ENCODE data around the gene CLDN9.
"Not testable (repeated sequence)": the region's sequence is repeated elsewhere in the genome, so short reads cannot be mapped to it uniquely, and the experiment has no call there.

The CLDN9 gene

GRCh38 chr16:3054965-3055733 is 42.4 kb downstream of the CLDN9 start:
- DNase-seq (ENCODE audit: extremely low read depth, low read depth): no peak
- TF ChIP-seq, protein P1, sequence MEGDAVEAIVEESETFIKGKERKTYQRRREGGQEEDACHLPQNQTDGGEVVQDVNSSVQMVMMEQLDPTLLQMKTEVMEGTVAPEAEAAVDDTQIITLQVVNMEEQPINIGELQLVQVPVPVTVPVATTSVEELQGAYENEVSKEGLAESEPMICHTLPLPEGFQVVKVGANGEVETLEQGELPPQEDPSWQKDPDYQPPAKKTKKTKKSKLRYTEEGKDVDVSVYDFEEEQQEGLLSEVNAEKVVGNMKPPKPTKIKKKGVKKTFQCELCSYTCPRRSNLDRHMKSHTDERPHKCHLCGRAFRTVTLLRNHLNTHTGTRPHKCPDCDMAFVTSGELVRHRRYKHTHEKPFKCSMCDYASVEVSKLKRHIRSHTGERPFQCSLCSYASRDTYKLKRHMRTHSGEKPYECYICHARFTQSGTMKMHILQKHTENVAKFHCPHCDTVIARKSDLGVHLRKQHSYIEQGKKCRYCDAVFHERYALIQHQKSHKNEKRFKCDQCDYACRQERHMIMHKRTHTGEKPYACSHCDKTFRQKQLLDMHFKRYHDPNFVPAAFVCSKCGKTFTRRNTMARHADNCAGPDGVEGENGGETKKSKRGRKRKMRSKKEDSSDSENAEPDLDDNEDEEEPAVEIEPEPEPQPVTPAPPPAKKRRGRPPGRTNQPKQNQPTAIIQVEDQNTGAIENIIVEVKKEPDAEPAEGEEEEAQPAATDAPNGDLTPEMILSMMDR (IDR thresholded peaks at IDR 0.05; ENCODE audit: low read depth, low read length): no peak

DNA sequence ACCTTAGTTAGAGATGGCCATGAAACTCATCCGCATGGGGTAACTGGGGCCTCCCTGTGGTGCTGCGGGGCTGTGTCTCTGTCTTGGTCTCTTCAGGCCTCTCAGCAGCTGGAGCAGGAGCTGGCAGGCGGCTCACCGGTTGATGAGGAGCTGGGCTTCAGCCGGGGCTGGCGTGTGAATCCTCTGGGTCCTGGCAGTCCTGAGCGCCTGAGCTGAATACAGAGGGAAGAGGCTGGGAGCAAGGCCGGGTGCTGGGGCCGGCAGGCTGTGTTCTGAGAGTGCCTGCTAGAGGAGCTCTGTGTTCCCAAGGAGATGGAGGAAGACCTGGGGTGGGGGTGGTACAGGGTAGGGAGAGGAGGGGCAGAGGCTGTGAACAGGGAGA is 43.0 kb downstream of the CLDN9 start:
- not testable (repeated sequence) for DNase-seq (ENCODE audit: extremely low read depth, low read depth)

DNA sequence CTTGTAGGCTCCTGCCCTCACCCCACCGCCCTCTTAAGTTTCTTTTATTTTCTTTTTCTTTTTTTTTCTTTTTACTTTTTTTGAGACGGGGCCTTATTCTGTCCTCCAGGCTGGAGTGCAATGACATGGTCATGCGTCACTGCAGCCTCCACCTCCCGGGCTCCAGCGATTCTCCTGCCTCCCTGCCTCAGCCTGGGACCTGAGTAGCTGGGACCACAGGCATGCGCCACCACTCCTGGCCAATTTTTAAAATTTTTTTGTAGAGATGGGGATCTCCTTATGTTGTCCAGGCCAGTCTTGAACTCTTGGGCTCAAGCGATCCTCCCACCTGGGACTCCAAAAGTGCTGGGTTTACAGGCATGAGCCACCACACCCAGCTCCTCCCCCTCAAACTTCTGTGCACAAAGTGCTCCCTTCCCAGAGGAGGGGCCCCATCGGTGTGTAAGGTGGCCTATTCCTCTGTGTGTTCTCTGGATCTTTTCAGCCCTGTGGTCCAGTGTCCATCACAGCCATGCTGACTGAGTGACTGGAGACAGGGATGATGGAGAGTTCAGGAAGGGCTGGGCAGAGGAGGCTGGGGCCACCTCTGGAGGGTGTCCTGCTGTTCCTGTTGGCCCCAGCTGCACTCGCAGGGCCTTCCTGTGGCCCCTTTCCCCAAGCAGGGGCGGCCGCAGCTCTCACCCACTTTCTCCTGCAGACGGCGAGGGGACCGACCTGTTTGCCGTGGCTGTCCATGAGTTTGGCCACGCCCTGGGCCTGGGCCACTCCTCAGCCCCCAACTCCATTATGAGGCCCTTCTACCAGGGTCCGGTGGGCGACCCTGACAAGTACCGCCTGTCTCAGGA is 43.8 kb downstream of the CLDN9 start:
- TF ChIP-seq, protein P1 (IDR thresholded peaks at IDR 0.05; ENCODE audit: low read depth, low read length): no peak
- DNase-seq (ENCODE audit: extremely low read depth, low read depth): no peak

DNA sequence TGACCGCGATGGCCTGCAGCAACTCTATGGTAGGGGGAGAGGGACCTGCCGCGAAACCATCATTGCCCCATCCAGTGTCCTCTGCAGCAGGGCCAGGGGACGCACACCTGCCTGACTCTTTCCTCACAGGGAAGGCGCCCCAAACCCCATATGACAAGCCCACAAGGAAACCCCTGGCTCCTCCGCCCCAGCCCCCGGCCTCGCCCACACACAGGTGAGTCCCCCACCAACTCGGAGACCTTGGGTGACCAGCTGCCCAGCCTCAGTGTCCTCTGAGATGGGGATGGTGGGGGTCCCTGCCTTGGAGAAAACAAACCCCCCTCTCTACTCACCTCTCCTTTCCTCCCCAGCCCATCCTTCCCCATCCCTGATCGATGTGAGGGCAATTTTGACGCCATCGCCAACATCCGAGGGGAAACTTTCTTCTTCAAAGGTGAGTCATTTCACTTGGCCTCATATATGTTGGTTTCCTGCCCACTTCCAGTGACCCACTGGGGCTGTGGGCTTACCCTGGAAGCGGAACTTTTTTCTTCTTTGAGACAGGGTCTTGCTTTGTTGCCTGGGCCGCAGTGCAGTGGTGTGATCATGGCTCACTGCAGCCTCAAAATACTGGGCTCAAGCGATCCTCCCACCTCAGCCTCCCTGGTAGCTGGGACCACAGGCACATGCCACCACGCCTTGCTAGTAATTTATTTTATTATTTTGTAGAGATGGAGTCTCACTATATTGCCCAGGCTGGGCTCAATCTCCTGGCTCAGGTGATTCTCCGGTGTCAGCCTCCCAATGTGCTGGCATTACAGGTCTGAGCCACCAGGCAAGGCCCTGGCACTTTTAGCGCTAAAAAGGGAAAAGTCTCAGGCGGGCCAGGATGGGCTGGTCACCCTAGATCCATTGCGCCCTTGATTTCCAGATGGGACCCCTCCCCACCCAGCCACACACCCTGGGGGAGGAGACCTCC is 44.7 kb downstream of the CLDN9 start:
- TF ChIP-seq, protein P1 (IDR thresholded peaks at IDR 0.05; ENCODE audit: low read depth, low read length): no peak
- no peak for DNase-seq (ENCODE audit: extremely low read depth, low read depth)

GRCh38 chr16:3058139-3059030 is 45.7 kb downstream of the CLDN9 start:
- TF ChIP-seq, protein P1 (IDR thresholded peaks at IDR 0.05; ENCODE audit: low read depth, low read length): no peak
- DNase-seq (ENCODE audit: extremely low read depth, low read depth): no peak

DNA sequence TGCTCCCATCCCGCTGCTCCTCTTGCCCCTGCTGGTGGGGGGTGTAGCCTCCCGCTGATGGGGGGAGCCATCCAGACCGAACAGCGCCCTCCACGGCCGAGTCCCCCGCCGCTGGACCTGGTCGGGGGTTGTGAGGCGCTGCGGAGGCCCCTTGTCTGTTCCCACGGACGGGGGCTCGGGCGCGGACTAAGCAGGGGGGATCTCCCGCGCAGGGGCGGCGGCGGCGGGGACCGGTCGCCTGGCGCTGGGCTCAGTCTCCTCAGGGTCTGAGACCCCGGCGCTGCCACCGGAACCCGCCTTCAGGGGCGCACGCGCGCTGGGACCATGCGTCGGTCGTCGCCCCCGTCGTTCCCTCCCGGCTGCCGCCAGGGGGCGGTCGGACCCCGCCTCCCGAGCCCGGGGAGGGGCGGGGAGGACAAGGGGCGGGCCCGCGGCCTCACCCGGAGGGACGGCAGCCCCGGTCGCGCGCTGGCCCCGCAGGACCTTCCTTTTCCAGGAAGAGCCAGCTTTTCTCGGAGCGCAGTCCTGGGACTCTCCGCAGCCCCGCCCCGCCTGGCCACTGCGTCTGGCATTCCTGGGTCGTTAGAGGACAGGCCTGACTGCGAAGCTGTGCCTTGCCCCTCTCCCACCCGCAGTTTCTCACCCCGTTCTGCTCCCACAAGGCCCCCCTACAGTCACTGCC is 46.5 kb downstream of the CLDN9 start:
- TF ChIP-seq, protein P1 (IDR thresholded peaks at IDR 0.05; ENCODE audit: low read depth, low read length): peak; percentile 46
- peak; percentile 65 for DNase-seq (ENCODE audit: extremely low read depth, low read depth)

Measured in AG09319 (cell line).